GM18909 (cell line): Measurements from ENCODE around the gene TAOK3.
"Not testable (repeated sequence)": the region's sequence is repeated elsewhere in the genome, so short reads cannot be mapped to it uniquely, and the experiment has no call there.

Source experiments
- ATAC-seq: cut with Tn5 transposase; IDR thresholded peaks from one replicate; pipeline ENCODE4 v1.9.1; 2021; ENCODE audit warnings: mild to moderate bottlenecking; ENCODE audit not compliant: unreplicated experiment, poor library complexity

The TAOK3 gene

DNA sequence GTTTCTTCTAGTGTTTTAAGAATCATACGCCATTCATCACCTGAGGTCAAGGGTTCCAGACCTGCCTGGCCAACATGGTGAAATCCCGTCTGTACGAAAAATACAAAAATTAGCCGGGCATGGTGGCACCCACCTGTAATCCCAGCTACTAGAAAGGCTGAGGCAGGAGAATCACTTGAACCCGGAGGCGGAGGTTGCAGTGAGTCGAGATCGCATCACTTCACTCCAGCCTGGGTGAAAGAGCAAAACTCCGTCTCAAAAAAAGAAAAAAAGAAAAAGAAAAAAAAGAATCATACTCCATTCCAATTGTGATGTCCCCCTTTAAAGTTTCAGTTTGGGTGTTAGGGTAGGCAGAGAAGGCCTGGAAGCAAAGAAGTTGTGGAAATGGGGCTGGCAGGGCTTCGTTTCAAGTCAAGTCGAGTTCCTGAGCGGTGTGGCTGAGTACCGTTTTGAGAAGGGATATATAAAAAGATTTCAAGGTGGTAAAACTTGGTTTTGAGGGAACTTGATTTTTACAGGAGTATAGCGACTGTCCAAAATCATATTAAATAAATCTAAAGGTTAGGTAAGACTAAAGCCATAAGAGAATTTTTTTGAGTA lies 1.5 kb upstream of the TAOK3 start:
- ATAC-seq, result no peak

DNA sequence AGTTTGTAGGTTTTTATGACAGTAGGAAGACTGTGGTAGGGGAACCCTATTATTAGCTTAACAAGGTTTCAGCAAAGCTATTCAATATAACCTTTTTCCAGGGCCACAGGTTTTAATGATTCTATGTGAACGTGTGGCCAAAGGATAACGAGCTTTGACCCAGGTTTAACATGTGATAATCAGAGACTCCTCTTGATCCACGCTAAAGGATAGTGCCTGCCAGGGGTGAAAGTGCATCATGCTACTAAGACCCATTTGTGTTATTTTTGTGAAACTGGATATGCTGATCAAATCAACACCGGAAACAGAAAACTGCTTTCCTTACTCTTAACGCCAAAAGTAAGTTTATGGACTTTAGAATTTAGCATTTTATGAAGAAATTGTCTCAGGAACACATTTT lies 909 bp upstream of the TAOK3 start:
- ATAC-seq, result no peak

DNA sequence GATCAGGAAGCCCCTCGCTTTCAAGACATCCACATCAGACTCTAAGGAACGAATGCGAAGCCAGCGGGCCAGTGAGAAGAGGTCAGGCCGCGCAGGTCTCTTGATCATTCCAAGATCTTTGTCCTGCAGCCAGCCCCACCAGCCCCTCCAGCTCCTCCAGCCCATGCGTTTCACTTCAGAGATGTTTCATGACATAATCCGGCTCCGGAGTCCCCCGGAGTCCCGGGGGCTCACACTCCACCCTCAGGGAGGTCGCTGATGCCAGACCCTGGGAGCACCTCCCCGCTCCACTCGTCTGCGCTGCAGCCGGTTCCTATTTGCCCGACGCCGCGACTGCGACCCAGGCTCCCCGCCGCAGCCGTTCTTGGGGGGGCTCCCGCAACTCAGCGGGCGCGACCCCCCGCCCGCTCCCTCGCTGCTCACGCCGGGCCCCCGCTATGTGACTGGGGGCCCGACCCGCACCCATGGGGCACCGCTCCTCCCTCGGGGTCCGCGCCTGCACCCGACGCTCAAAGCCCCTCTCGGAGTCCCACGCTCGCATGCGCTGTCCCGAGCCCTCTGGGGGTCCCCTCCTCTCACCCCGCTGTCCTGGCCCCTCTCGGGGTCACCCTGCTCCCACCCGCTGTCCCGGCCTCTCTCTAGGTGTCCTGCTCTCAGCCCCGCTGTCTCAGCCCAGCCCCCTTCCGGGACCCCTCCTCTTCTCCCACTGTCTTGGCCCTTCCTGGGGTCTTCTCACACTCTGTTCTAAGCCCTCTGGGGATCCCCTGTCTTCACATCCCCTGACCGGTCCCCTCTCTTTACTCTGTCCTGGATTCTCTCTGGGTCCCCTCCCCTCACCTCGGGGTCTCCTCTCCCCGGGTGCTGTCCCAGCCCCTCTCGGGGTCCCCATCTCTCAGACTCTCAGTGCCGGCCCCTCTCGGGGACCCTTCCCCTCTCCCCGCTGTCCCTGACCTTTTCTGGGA lies 1.1 kb downstream of the TAOK3 start:
- ATAC-seq, result no peak

DNA sequence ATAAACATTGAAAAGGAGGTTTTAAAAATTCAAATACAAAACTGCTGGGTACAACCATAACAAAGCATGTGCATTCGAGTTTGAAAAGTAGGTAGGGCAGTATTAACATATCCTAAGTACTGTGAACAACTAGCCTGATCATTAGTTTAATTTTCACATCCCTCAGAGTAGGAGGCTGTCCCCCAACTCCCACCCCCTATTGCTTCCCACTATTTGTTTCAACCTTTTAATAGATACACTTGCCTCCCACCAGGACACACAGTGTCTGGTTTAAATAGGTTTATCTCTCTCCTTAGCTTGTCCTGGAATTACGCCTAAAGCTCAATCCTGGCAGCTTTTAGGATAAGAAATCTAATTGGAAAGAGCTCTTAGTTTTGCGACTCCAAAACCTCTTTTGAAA lies 2.1 kb downstream of the TAOK3 start:
- no peak for ATAC-seq

DNA sequence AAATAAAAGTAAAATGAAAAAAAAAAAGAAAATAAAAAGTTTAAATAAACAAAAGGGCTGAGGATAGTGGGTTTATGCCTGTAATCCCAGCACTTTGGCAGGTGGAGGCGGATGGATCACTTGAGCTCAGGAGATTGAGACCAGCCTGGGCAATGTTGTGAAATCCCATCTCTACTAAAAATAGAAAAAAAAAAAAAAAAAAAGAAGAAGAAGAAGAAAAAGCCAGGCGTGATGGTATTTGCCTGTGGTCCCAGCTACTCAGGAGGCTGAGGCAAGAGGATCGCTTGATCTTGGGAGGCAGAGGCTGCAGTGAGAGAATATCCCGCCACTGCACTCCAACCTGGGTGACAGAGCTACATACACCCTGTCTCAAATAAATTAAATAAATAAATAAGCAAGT lies 3.9 kb downstream of the TAOK3 start:
- ATAC-seq, result no peak

DNA sequence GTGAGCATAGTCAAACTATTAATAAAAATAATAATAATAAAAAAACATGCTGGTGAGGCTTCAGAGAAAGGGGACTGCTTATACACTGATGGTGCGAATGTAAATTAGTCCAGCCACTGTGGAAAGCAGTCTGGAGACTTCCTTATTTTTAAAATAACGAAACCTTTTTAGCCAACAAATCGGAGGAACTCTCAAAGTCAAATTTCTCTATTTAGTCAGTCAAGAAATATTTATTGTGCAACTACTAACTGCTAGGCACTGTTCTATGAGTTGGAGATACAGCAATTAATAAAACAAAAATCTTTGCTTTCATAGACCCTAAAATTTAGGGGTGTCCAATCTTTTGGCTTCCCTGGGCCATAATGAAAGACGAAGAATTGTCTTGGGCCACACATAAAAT lies 10.8 kb downstream of the TAOK3 start:
- no peak for ATAC-seq

DNA sequence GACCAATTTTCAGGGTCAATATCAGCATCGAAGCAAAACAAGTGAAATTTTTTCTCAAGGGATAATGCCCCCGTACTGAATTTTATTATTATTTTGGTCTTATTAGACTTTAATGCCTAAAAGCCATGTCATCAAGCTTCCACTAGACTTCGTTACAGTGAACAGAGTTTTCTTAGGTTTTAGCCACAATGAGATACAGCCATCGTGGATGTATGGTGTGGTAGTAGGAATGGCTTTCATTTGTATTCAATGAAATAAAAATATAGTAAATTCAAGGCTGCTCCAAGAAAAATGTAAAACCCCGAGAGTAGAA lies 11.7 kb downstream of the TAOK3 start:
- ATAC-seq, result no peak

DNA sequence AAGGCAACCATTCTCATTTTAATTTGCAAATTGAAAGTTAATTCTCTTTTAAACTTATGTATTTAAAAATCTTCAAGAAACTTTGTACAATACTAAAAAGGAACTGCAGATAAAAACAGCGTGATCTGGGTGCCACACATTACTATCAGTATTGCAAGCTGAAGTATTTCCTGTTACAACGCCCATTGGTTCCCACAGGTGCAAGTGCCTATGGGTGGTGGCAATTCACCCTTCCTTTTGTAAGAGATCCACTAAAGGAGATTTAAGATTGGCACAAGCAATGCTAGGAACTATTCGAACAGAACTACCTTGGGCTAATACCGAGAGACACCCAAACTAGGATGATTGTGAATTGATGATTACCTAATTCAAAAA lies 13.2 kb downstream of the TAOK3 start:
- no peak for ATAC-seq

DNA sequence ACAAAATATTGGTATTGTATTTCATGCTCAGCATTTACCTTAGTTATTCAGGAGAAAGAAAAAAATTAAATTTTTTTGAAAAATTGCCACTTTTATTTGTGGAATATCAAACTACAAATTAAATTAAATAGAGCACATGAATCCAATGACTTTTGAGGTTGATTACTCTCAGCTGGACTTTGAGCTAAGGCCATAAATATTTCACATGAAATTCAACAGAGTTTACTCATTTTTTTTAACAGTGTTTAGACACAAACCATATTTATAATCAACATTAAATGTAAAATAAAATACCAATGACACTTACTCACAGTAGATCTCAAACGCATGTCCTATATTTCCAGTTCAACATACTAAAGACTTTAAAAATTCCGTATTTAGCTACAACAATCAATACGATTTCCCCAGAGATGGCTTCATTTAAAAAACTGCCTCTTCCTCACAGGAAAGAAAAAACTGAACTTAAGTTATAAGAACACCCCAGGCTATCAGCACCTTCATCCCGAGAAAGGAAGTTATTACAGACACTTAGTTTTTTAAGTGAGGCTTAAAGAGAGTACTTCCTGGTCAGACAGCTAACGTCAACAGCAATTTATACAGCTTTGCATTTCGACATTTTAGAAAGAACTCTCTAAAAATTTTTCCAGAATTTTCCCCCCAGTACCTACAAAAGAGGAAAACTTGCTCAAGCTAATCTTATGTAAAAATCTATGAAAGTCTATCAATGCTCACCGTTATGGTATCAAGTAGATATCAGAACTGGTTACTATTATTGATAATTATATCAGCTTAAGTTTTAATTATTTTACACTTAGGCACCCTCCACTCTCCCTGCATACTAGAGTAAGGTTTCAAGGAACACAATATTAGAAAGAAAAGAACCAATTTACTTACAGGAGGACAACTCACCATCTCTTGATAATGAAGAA lies 13.8 kb downstream of the TAOK3 start:
- no peak for ATAC-seq

DNA sequence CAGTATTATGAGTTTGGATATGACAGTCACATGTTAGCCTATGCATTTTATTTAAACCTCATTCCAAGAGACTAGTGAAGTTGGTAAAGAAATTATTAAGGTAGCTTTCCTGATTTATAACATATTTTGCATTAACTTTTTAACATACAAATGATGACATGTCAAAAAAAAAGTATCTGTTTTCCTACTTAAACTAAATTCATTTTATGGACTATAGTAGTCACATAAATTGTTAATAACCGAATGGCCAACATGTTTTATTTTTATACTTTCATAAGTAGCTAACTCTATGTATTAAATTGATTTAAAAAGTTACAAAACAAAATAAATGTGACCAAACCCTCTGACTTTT lies 14.7 kb downstream of the TAOK3 start:
- ATAC-seq, result no peak

DNA sequence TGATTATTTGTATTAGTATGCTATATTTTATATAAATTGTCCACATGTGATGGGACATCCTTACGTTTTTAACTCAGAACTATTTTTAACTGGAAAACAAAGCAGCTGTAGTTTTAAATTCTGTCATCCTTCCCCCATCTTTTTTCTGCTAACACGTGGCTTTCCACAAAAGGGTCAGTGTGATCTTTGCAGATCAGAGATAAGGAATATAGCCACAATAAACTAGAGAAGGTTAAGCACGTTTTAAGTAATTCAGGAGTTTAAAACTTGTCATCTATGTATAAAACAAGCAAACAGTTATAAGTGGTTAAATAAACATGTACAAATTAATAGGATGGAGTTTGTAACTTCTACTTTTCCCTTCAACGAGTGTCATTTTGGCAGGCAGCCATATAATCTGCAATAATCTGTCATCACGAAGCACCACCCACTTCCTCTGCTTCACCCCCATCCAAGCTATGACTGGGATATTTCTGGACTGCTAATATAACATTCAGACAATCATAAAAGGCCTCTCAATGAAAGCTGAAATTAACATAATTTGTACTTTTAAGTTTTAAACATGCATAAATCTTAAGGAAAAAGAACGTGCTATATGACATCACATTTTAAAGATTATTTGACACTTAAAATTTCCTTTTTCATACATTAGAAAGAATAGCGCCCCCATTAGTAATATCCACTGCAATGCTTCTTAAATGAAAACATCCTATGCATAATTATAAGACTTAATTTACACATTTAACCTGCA lies 15.3 kb downstream of the TAOK3 start:
- peak; percentile 56 for ATAC-seq

DNA sequence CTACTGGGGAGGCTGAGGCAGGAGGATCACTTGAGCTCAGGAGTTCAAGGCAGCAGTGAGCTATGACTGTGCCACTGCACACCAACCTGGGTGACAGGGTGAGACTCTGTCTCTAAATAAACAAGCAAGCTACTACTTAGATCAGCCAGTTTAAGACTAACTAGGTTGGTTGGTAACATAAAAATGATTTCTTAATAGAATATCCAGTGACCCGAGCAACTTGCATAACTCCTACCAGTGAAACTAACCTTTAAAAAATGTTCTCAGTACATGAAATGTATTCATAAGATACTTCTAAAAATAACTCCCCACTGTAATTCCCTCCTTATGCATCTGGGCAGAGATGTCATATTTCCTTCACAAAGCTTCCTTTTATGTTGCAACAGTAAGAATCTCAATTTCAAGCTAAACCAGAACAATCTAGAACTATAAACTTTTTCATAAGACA lies 15.9 kb downstream of the TAOK3 start:
- peak; percentile 18 for ATAC-seq

DNA sequence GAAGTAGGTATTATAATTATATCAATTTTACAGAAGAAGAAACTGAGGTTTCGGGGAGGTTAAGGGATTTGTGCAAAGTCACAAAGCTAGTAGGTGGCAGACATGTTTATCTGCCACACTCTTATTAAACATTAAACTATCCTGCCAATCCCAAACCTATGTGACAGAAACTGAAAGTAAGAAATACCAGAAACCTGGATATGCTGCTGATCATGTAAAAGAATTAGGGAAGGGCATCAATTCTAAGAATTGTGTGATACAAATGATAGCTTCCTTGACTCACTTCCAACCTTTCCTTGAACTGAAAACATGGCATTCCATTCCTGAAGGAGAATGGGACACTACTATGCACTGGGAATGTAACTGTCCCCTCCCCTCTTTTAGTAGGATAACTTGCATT lies 16.9 kb downstream of the TAOK3 start:
- ATAC-seq, result no peak

DNA sequence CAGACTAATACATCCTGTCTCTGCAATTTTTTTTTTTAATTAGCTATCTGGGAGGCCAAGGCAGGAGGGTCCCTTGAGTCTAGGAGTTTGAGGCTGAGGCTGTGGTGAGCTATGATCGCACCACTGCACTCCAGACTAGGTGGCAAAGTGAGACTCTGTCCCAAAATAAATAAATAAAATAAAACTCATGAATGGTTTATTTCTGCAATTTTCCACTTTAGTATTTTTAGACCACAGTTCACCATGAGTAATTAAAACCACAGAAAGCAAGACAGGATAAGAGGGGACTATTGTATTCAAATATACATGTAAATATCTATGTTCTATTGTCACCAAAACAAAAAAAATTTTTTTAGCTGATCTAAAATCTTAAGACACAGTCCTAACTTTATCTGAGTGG lies 17.8 kb downstream of the TAOK3 start:
- ATAC-seq, result no peak

DNA sequence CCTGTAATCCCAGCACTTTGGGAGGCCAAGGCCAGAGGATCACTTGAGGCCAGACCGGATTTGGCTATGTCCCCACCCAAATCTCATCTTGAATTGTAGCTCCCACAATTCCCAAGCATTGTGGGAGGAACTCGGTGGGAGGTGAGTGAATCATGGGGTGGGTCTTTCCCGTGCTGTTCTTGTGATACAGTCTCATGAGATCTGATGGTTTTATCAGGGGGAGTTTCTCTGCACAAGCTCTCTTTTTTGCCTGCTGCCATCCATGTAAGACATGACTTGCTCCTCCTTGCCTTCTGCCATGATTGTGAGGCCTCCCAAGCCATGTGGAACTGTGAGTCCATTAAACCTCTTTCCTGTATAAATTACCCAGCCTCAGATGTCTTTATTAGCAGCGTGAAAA lies 18.2 kb downstream of the TAOK3 start:
- ATAC-seq, result not testable (repeated sequence)

DNA sequence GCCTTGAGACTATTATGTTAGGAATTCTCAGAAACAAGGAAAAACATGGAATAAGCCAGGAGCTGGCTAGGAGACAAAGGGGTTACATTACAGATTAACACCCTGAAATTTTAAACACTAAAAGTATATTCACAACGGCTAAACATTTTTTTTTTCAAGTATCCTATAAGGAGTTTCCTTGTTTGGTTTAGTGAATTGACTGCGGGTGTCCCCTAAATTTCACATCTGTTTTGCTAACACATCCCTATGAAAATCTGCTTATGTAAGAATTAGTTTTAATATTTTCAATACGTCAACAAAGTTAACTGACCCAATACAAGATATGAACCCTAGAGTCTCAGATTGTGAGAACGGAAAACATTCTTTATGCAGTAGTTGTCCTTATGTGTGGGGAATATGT lies 19.0 kb downstream of the TAOK3 start:
- ATAC-seq, result no peak

DNA sequence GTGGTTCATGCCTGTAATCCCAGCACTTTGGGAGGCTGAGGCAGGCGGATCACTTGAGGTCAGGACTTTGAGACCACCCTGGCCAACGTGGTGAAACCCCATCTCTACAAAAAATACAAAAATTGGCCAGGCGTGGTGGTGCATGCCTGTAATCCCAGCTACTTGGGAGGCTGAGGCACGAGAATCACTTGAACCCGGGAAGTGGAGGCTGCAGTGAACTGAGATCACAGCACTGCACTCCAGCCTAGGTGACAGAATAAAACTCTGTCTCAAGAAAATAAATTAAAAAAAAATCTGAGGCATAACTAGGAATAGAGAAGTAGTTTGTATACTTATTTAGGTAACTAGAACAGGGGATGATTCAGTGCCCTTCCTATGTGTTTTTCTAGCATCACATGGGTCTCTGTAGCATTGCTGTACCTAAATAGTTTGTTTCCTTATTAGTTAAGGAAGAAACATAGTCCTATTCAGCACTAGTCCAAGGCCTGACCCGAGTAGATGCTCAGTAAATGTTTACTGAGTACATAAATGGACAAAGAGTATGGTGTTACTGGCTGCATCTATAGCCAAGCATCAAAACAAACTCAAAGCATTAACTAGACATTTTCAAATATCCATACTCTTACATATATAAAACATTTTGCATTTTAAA lies 21.7 kb downstream of the TAOK3 start:
- ATAC-seq, result no peak

DNA sequence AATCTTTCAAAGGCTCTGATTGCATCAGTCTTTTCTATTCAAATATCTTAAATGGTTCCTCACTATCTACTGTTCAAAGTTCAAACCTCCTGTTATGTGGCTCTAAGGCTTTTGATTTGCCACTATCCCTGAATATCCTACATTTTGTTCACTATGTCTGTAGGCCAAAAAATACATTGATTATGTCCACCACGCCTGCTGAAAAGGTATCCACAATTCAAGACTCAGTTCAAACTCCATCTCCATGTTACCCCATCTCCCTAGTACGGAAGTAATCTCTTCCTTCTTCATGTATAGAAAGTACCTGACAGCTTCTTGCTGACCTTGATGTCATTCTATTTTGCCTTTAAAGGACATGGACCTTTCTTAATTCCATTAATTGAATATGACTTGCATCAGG lies 24.8 kb downstream of the TAOK3 start:
- ATAC-seq, result no peak

DNA sequence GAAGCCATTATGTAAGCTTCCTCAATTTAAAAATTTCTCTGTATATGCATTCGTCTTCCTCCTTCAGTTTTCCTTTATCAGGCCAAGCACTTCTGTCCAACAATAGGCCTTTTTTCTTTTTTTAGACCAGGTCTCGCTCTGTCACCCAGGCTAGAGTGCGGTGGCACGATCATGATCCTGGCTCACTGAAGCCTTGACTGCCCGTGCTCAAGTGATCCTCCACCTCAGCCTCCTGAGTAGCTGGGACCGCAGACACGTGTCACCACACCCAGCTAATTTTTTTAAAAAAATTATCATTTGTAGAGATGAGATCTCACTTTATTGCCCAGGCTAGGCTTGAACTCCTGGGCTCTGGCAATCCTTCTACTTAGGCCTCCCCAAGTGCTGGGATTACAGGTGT lies 25.8 kb downstream of the TAOK3 start:
- peak; percentile 80 for ATAC-seq

DNA sequence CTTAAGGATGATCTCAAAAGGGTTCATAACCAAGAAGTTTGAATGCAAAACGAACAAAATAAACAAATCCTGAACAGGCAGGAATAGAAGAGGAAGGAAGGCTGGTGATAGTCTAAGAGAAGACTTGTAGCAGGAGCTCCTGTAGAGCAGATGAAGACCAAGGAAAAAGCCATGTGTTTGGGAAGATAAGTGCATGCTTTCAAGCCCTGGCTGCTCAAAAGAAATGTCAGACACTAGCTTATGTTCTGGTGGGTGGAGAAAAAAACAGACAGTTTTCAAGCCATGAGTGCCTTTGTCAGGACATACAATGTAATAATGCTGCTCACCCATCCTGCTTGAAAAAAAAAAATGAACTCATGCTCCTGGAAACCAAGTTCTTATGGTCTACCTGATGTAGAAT lies 27.4 kb downstream of the TAOK3 start:
- ATAC-seq, result no peak
